K562 (cell line): Measurements from ENCODE around the gene FES. TPM values are rescaled to one million over a fixed set of nuclear protein-coding genes. Genes with fewer than 3 reads are reported as not detected.

Experiments used
- DDX20 ChIP-seq: fragments of 450-650 bp; IDR thresholded peaks from 2 replicates; pipeline ENCODE4 v1.6.1; 2016; ENCODE audit warnings: missing genetic modification characterization, low read depth, mild to moderate bottlenecking, missing compliant biosample characterization, moderate library complexity
- HEY1 ChIP-seq: fragments of 250-450 bp; sonication (Bioruptor Pico); IDR thresholded peaks from 2 replicates; pipeline ENCODE4 v1.5.0; 2020; ENCODE audit warnings: mild to moderate bottlenecking, moderate library complexity, borderline replicate concordance
- HMGN3 ChIP-seq: IDR thresholded peaks from 2 replicates; pipeline ENCODE4 v1.6.1; 2011; ENCODE audit warnings: borderline replicate concordance, low read depth, mild to moderate bottlenecking, mixed read lengths, low read length; ENCODE audit not compliant: insufficient read length; ENCODE audit errors: extremely low read depth
- MTA3 ChIP-seq: fragments of 450-650 bp; formaldehyde crosslinking; IDR thresholded peaks from 2 replicates; pipeline ENCODE4 v1.6.1; 2017; ENCODE audit warnings: mild to moderate bottlenecking, borderline replicate concordance
- POLR2G ChIP-seq: fragments of 200-400 bp; formaldehyde crosslinking; IDR thresholded peaks from 2 replicates; pipeline ENCODE4 v1.6.1; 2017; ENCODE audit warnings: low read depth, mild to moderate bottlenecking, antibody characterized with exemption, low read length, moderate library complexity
- RBBP5 ChIP-seq: fragments of 200-600 bp; sonication (generic); IDR thresholded peaks from 2 replicates; pipeline ENCODE4 v1.6.1; 2012; ENCODE audit warnings: borderline replicate concordance, mild to moderate bottlenecking, low read length, control low read depth, inconsistent platforms; ENCODE audit not compliant: insufficient read depth, poor library complexity, severe bottlenecking
- polyA plus RNA-seq, 8 experiments: library from polyadenylated mRNA; depleted of rRNA in 4 of 8; stranded (reverse) in 5 of 8; unstranded in 3 of 8; fragments of >200 nt; fragmentation: Nextera tagmentation in 2 of 8; fragmentation: Illumina TruSeq in 1 of 8; extraction: Ambion mirVana in 2 of 8; extraction: Trizol in 1 of 8; gene quantifications; 2 replicates each; pipeline versions ENCODE4 v1.2.1 to v1.2.3, GENCODE V29; 2011 to 2014; ENCODE audit warnings: inconsistent platforms in 1 of 8, missing spikeins in 1 of 8
- total RNA-seq, 7 experiments: library from RNA; depleted of rRNA in 6 of 7; stranded (reverse); fragments of >200 nt in 6 of 7; fragmentation: Illumina TruSeq in 2 of 7; extraction: Trizol in 2 of 7; gene quantifications; 2 replicates each; pipeline versions ENCODE4 v1.2.1 to v1.2.3, GENCODE V29; 2011 to 2021; ENCODE audit warnings: low replicate concordance in 1 of 7
- TF ChIP-seq, protein P1 (sequence below): IDR thresholded peaks from 3 replicates; pipeline ENCODE4 v1.6.1; 2011; ENCODE audit warnings: borderline replicate concordance, mild to moderate bottlenecking; ENCODE audit not compliant: insufficient read length, insufficient read depth
- TF ChIP-seq, protein P2 (sequence below): sonication (generic); formaldehyde crosslinking; IDR thresholded peaks from 2 replicates; pipeline ENCODE4 v1.8.0; 2022; ENCODE audit warnings: mild to moderate bottlenecking, missing genetic modification reagents
- TF ChIP-seq, protein P3 (sequence below): fragments of 450-650 bp; IDR thresholded peaks from 2 replicates; pipeline ENCODE4 v1.6.1; 2016; ENCODE audit warnings: mild to moderate bottlenecking

Gene FES
- total and polyA plus RNA-seq, 9 of the 15 experiments (the other 6 are each of a cell fraction or from before 2014, with no cell fraction given), result 0.38 to 2.6 (median 0.82) TPM

DNA sequence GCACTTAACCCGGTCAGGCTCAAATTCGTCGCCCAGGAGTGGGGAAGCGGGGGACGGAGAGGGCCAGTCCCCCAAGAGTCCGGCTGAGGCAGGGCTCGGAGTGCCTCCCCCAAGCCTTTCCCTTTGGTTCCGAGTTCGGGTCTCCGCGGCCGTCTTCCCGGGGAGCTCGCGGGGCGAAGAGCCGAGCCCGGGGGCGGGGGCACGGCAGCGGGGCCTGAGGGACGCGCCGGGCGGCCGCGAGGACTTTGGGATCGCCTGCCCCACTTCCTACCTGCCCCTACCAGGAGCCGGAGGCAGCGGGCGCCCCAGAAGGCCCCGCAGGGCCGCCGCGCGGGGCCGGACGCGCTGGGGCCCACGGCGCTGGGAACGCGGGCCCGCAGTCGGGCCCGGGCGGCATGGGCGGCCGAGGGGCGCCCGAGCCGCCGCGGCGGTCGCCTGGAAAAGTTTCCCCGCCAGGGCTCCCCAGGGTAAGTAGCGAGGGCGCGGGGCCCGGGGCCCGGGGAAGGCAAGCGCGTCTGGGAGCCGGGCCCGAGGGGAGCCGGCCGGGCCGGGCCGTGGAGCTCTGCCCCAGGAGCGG, 13.1 kb upstream of the FES start (continued):
- TF ChIP-seq, protein P1, sequence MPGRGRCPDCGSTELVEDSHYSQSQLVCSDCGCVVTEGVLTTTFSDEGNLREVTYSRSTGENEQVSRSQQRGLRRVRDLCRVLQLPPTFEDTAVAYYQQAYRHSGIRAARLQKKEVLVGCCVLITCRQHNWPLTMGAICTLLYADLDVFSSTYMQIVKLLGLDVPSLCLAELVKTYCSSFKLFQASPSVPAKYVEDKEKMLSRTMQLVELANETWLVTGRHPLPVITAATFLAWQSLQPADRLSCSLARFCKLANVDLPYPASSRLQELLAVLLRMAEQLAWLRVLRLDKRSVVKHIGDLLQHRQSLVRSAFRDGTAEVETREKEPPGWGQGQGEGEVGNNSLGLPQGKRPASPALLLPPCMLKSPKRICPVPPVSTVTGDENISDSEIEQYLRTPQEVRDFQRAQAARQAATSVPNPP, result no peak
- TF ChIP-seq HEY1 (CRISPR knock-in tag), result no peak
- TF ChIP-seq, protein P2, sequence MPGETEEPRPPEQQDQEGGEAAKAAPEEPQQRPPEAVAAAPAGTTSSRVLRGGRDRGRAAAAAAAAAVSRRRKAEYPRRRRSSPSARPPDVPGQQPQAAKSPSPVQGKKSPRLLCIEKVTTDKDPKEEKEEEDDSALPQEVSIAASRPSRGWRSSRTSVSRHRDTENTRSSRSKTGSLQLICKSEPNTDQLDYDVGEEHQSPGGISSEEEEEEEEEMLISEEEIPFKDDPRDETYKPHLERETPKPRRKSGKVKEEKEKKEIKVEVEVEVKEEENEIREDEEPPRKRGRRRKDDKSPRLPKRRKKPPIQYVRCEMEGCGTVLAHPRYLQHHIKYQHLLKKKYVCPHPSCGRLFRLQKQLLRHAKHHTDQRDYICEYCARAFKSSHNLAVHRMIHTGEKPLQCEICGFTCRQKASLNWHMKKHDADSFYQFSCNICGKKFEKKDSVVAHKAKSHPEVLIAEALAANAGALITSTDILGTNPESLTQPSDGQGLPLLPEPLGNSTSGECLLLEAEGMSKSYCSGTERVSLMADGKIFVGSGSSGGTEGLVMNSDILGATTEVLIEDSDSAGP (CRISPR knock-in tag), result no peak
- 0 out of 2 replicates have a peak, but pooled peaks have one; percentile 16 for TF ChIP-seq MTA3
- TF ChIP-seq RBBP5, result peak; percentile 30
- peak; percentile 74 for TF ChIP-seq POLR2G
- TF ChIP-seq, protein P3, sequence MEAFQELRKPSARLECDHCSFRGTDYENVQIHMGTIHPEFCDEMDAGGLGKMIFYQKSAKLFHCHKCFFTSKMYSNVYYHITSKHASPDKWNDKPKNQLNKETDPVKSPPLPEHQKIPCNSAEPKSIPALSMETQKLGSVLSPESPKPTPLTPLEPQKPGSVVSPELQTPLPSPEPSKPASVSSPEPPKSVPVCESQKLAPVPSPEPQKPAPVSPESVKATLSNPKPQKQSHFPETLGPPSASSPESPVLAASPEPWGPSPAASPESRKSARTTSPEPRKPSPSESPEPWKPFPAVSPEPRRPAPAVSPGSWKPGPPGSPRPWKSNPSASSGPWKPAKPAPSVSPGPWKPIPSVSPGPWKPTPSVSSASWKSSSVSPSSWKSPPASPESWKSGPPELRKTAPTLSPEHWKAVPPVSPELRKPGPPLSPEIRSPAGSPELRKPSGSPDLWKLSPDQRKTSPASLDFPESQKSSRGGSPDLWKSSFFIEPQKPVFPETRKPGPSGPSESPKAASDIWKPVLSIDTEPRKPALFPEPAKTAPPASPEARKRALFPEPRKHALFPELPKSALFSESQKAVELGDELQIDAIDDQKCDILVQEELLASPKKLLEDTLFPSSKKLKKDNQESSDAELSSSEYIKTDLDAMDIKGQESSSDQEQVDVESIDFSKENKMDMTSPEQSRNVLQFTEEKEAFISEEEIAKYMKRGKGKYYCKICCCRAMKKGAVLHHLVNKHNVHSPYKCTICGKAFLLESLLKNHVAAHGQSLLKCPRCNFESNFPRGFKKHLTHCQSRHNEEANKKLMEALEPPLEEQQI, result no peak
- no peak for TF ChIP-seq DDX20 (tag)
- peak; percentile 57 for TF ChIP-seq HMGN3
